Uterus (tissue), 2 donors: ENCODE data around the gene KIAA1217.

Experiments used
- POLR2A ChIP-seq, 2 donors: fragments of 450-650 bp; IDR thresholded peaks; one replicate each; pipeline ENCODE4 v1.6.1; 2016; ENCODE audit warnings: antibody characterized with exemption in 2 of 2, mild to moderate bottlenecking in 1 of 2, moderate library complexity in 1 of 2
- TF ChIP-seq, protein P1 (sequence below), 4 experiments: fragments of 200-600 bp in 2 of 4; fragments of 450-650 bp in 2 of 4; sonication (generic) in 2 of 4; IDR thresholded peaks; one replicate each; pipeline ENCODE4 v1.5.1; 2016 to 2019; ENCODE audit warnings: antibody characterized with exemption in 4 of 4, mild to moderate bottlenecking in 2 of 4, moderate library complexity in 1 of 4

DNA sequence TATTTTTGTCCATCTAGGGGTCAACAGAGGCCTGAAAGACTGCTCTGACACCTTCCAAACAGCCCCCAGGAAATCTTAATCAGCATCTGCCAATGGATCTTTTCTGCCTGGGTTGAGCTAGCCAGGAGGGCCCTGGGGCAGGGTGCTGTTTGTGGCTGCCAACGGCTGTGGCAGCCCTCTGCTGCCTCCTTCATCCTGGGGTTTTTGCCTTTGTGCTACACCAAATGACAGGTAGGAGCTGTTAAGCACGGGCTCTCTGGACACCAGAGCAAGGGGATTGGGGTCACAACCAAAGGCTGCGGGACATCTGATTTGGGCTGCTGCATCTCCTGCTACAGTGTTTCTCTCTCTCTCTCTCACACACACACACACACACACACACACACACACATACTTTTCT lies 2.0 kb upstream of the KIAA1217 start:
- TF ChIP-seq, protein P1, sequence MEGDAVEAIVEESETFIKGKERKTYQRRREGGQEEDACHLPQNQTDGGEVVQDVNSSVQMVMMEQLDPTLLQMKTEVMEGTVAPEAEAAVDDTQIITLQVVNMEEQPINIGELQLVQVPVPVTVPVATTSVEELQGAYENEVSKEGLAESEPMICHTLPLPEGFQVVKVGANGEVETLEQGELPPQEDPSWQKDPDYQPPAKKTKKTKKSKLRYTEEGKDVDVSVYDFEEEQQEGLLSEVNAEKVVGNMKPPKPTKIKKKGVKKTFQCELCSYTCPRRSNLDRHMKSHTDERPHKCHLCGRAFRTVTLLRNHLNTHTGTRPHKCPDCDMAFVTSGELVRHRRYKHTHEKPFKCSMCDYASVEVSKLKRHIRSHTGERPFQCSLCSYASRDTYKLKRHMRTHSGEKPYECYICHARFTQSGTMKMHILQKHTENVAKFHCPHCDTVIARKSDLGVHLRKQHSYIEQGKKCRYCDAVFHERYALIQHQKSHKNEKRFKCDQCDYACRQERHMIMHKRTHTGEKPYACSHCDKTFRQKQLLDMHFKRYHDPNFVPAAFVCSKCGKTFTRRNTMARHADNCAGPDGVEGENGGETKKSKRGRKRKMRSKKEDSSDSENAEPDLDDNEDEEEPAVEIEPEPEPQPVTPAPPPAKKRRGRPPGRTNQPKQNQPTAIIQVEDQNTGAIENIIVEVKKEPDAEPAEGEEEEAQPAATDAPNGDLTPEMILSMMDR (IDR thresholded peaks at IDR 0.05), result no peak
- no peak for TF ChIP-seq POLR2A (IDR thresholded peaks at IDR 0.05)
